Neural cell (in vitro differentiated cells): ENCODE data around the gene CAPN9. TPM values are rescaled to one million over a fixed set of nuclear protein-coding genes. Genes with fewer than 3 reads are reported as not detected.

Experiments
- H2AFZ ChIP-seq: fragments of 200-600, 300-800 bp; sonication (generic), shearing (Covaris generic); 2 replicates; pipeline ENCODE4 v1.6.0; 2014; ENCODE audit warnings: low read depth, mild to moderate bottlenecking, antibody characterized with exemption, low read length, moderate library complexity
- H3F3A ChIP-seq: fragments of 200-600 bp; shearing (Covaris generic); 2 replicates; pipeline ENCODE4 v1.6.1; 2016; ENCODE audit warnings: mild to moderate bottlenecking, moderate library complexity, mixed read lengths, antibody characterized with exemption, low read length; ENCODE audit not compliant: insufficient read depth, poor library complexity, severe bottlenecking
- H3K27ac ChIP-seq: fragments of 200-600, 300-800 bp; sonication (generic), shearing (Covaris generic); 2 replicates; pipeline ENCODE4 v1.5.1; 2014; ENCODE audit warnings: mild to moderate bottlenecking, low read length, moderate library complexity
- H3K27me3 ChIP-seq: fragments of 300-800, 200-600 bp; sonication (generic), shearing (Covaris generic); 2 replicates; pipeline ENCODE4 v1.6.0; 2014; ENCODE audit warnings: mild to moderate bottlenecking, low read depth, low read length, moderate library complexity; ENCODE audit not compliant: insufficient read depth
- H3K36me3 ChIP-seq: fragments of 300-800, 200-600 bp; sonication (generic), shearing (Covaris generic); 2 replicates; pipeline ENCODE4 v1.5.1; 2014; ENCODE audit warnings: mild to moderate bottlenecking, antibody characterized with exemption, low read length, moderate library complexity; ENCODE audit not compliant: insufficient read depth
- H3K4me2 ChIP-seq: fragments of 300-800, 200-600 bp; sonication (generic), shearing (Covaris generic); 2 replicates; pipeline ENCODE4 v1.6.0; 2014; ENCODE audit warnings: mild to moderate bottlenecking, low read length
- H3K4me3 ChIP-seq: fragments of 300-800, 200-600 bp; sonication (generic), shearing (Covaris generic); 2 replicates; pipeline ENCODE4 v1.5.1; 2014; ENCODE audit warnings: mild to moderate bottlenecking, low read length, moderate library complexity
- H3K79me2 ChIP-seq: fragments of 200-600 bp; shearing (Covaris generic); replicated peaks from 2 replicates; pipeline ENCODE4 v1.6.0; 2014; ENCODE audit warnings: mild to moderate bottlenecking, low read length, moderate library complexity; ENCODE audit not compliant: insufficient read depth
- H3K9ac ChIP-seq: fragments of 300-800, 200-600 bp; sonication (generic), shearing (Covaris generic); 2 replicates; pipeline ENCODE4 v1.6.1; 2016; ENCODE audit warnings: mild to moderate bottlenecking, low read length, mixed read lengths
- H3K9me2 ChIP-seq: fragments of 200-600 bp; shearing (Covaris generic); 2 replicates; pipeline ENCODE4 v1.6.1; 2016; ENCODE audit warnings: mild to moderate bottlenecking, low read length, mixed read lengths; ENCODE audit not compliant: insufficient read depth
- H3K9me3 ChIP-seq: fragments of 200-600, 300-800 bp; sonication (generic), shearing (Covaris generic); 2 replicates; pipeline ENCODE4 v1.6.1; 2016; ENCODE audit warnings: mild to moderate bottlenecking, mixed run types, low read length, moderate library complexity, mixed read lengths
- H4K20me1 ChIP-seq: fragments of 200-600 bp; shearing (Covaris generic); 2 replicates; pipeline ENCODE4 v1.6.1; 2016; ENCODE audit warnings: mild to moderate bottlenecking, mixed run types; ENCODE audit not compliant: insufficient read depth
- EP300 ChIP-seq: fragments of 450-650 bp; conservative IDR thresholded peaks from 2 replicates; pipeline ENCODE4 v1.6.1; 2014; ENCODE audit warnings: antibody characterized with exemption, mild to moderate bottlenecking, moderate library complexity; ENCODE audit not compliant: poor library complexity, severe bottlenecking
- EZH2 ChIP-seq: fragments of 200-600, 300-800 bp; shearing (Covaris generic), sonication (generic); IDR thresholded peaks from 2 replicates; pipeline ENCODE4 v1.6.1; 2014; ENCODE audit warnings: antibody characterized with exemption, low read length, borderline replicate concordance, mild to moderate bottlenecking; ENCODE audit not compliant: insufficient read depth, poor library complexity, severe bottlenecking
- MXI1 ChIP-seq: fragments of 450-650 bp; conservative IDR thresholded peaks from 2 replicates; pipeline ENCODE4 v1.6.1; 2014; ENCODE audit warnings: antibody characterized with exemption, mild to moderate bottlenecking; ENCODE audit not compliant: poor library complexity, severe bottlenecking
- POLR2AphosphoS5 ChIP-seq: IDR thresholded peaks from 2 replicates; pipeline ENCODE4 v1.6.1; 2012
- RAD21 ChIP-seq: fragments of 450-650 bp; conservative IDR thresholded peaks from 2 replicates; pipeline ENCODE4 v1.6.1; 2014; ENCODE audit warnings: antibody characterized with exemption, mild to moderate bottlenecking, moderate library complexity
- REST ChIP-seq: IDR thresholded peaks from 2 replicates; pipeline ENCODE4 v1.6.1; 2012; ENCODE audit warnings: borderline replicate concordance
- SMC3 ChIP-seq: fragments of 450-650 bp; conservative IDR thresholded peaks from 2 replicates; pipeline ENCODE4 v1.6.1; 2014; ENCODE audit warnings: antibody characterized with exemption, mild to moderate bottlenecking, moderate library complexity; ENCODE audit not compliant: poor library complexity
- TAF1 ChIP-seq: IDR thresholded peaks from 2 replicates; pipeline ENCODE4 v1.6.1; 2012; ENCODE audit warnings: low read depth
- polyA plus RNA-seq: library from polyadenylated mRNA; depleted of rRNA; stranded (reverse); fragments of >200 nt; gene quantifications from 2 replicates; pipeline ENCODE4 v1.2.3, GENCODE V29; 2014
- TF ChIP-seq, protein P1 (sequence below): fragments of 450-650 bp; IDR thresholded peaks from 2 replicates; pipeline ENCODE4 v1.5.1; 2014; ENCODE audit warnings: antibody characterized with exemption, mild to moderate bottlenecking, moderate library complexity; ENCODE audit not compliant: poor library complexity, severe bottlenecking

CAPN9 gene
- polyA plus RNA-seq, 1 donor from 2014 or later: 0.14 TPM

GRCh38 chr1:230818367-230818766, 71.2 kb downstream of the CAPN9 start:
- Histone ChIP-seq H3K4me3 (no peak overlapping the region), H3K9ac (no peak overlapping the region), H3K79me2 (no peaks in the 10 kb centered on the region), H4K20me1 (no peaks in the 10 kb centered on the region), H3K9me2 (no peaks in the 10 kb centered on the region), H3K9me3 (no peaks in the 10 kb centered on the region), H3K27me3 (no peaks in the 10 kb centered on the region), H3K4me2 (no peak overlapping the region), H3F3A (no peaks in the 10 kb centered on the region), H3K27ac (no peak overlapping the region), H2AFZ (no peak overlapping the region), H3K36me3 (no peaks in the 10 kb centered on the region)
- no peak for TF ChIP-seq SMC3
- TF ChIP-seq POLR2AphosphoS5: no peak
- TF ChIP-seq EZH2: no peak
- TF ChIP-seq TAF1: no peak
- no peak for TF ChIP-seq MXI1
- TF ChIP-seq RAD21: no peak
- TF ChIP-seq EP300: no peak
- no peak for TF ChIP-seq REST
- TF ChIP-seq, protein P1, sequence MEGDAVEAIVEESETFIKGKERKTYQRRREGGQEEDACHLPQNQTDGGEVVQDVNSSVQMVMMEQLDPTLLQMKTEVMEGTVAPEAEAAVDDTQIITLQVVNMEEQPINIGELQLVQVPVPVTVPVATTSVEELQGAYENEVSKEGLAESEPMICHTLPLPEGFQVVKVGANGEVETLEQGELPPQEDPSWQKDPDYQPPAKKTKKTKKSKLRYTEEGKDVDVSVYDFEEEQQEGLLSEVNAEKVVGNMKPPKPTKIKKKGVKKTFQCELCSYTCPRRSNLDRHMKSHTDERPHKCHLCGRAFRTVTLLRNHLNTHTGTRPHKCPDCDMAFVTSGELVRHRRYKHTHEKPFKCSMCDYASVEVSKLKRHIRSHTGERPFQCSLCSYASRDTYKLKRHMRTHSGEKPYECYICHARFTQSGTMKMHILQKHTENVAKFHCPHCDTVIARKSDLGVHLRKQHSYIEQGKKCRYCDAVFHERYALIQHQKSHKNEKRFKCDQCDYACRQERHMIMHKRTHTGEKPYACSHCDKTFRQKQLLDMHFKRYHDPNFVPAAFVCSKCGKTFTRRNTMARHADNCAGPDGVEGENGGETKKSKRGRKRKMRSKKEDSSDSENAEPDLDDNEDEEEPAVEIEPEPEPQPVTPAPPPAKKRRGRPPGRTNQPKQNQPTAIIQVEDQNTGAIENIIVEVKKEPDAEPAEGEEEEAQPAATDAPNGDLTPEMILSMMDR: no peak

DNA sequence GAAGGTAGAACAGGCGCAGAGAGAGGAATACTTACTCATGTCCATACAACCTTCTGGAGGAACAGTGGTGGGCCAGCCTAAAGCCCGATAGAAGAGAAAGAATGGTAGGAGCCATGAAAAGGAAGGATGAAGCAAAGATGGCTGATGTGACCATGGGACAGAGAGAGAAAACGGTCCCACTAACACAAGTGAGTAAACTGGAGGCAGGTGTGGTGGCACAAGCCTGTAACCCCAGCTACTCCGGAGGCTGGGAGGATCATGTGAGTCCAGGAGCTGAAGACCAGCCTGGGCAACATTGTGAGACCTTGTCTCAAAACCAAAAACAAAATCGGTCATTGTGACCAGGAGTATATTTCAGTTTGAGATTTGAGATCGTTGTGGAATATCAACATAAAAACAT, 71.7 kb downstream of the CAPN9 start:
- Histone ChIP-seq H3K79me2 (no peaks in the 10 kb centered on the region), H3K9ac (no peak overlapping the region), H3K36me3 (no peaks in the 10 kb centered on the region), H2AFZ (no peak overlapping the region), H3K27me3 (no peaks in the 10 kb centered on the region), H3K9me3 (no peaks in the 10 kb centered on the region), H3F3A (no peaks in the 10 kb centered on the region), H3K4me2 (no peak overlapping the region), H3K9me2 (no peaks in the 10 kb centered on the region), H3K4me3 (no peak overlapping the region), H3K27ac (no peak overlapping the region), H4K20me1 (no peaks in the 10 kb centered on the region)
- TF ChIP-seq TAF1 (no peak), RAD21 (no peak), POLR2AphosphoS5 (no peak), MXI1 (no peak), REST (no peak), SMC3 (no peak), EP300 (no peak), EZH2 (no peak)
- TF ChIP-seq, protein P1: no peak
